ENCODE results near the gene DNMBP. TPM values are rescaled to one million over a fixed set of nuclear protein-coding genes. Genes with fewer than 3 reads are reported as not detected.
A peak's percentile ranks its signal among the peaks of the same experiment; 100 is the strongest.

Gene DNMBP
- total RNA-seq, 4 donors from 2014 or later, result 9.5 to 15.8 (median 11.4) TPM

GRCh38 chr10:100000109-100000644 is 9.6 kb downstream of the DNMBP start:
- no peak for DNase-seq
- peaks cover 0 to 5% (median 0%) of the 10 kb centered on the region in 3 donors for H3K36me3 ChIP-seq
- intact Hi-C loops (cut with DNase I), result no loop called here
- H3K4me1 ChIP-seq, result peaks cover 3 to 67% (median 7%) of the 10 kb centered on the region in 3 donors
- 79 to 92% methylated on average over 6 of the region's 6 CpGs for whole genome bisulfite sequencing, 2 donors
- no peak for TF ChIP-seq POLR2A (IDR thresholded peaks at IDR 0.05)
- TF ChIP-seq, protein P1, sequence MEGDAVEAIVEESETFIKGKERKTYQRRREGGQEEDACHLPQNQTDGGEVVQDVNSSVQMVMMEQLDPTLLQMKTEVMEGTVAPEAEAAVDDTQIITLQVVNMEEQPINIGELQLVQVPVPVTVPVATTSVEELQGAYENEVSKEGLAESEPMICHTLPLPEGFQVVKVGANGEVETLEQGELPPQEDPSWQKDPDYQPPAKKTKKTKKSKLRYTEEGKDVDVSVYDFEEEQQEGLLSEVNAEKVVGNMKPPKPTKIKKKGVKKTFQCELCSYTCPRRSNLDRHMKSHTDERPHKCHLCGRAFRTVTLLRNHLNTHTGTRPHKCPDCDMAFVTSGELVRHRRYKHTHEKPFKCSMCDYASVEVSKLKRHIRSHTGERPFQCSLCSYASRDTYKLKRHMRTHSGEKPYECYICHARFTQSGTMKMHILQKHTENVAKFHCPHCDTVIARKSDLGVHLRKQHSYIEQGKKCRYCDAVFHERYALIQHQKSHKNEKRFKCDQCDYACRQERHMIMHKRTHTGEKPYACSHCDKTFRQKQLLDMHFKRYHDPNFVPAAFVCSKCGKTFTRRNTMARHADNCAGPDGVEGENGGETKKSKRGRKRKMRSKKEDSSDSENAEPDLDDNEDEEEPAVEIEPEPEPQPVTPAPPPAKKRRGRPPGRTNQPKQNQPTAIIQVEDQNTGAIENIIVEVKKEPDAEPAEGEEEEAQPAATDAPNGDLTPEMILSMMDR (IDR thresholded peaks at IDR 0.05), result no peak
- H3K27ac ChIP-seq, result no peak overlapping the region
- H3K27me3 ChIP-seq, result no peaks in the 10 kb centered on the region
- H3K4me3 ChIP-seq, result no peak overlapping the region
- no peaks in the 10 kb centered on the region for H3K9me3 ChIP-seq

- H3K27ac ChIP-seq, result no peak overlapping the region
- TF ChIP-seq, protein P1 (IDR thresholded peaks at IDR 0.05), result no peak
- no peaks in the 10 kb centered on the region for H3K27me3 ChIP-seq
- H3K4me3 ChIP-seq, result no peak overlapping the region
- intact Hi-C loops (cut with DNase I), result no loop called here
- WGBS, 2 donors, result 88 to 93% methylated on average over 8 of the region's 8 CpGs
- peaks cover 0 to 5% (median 0%) of the 10 kb centered on the region in 3 donors for H3K36me3 ChIP-seq
- no peak for DNase-seq
- H3K4me1 ChIP-seq, result peaks cover 3 to 67% (median 12%) of the 10 kb centered on the region in 3 donors
- no peaks in the 10 kb centered on the region for H3K9me3 ChIP-seq
Measured at GRCh38 chr10:99999319-100000108, 10.2 kb downstream of the DNMBP start.

GRCh38 chr10:99998889-99999288 is 10.9 kb downstream of the DNMBP start:
- H3K4me1 ChIP-seq, result peaks cover 3 to 67% (median 18%) of the 10 kb centered on the region in 3 donors

DNA sequence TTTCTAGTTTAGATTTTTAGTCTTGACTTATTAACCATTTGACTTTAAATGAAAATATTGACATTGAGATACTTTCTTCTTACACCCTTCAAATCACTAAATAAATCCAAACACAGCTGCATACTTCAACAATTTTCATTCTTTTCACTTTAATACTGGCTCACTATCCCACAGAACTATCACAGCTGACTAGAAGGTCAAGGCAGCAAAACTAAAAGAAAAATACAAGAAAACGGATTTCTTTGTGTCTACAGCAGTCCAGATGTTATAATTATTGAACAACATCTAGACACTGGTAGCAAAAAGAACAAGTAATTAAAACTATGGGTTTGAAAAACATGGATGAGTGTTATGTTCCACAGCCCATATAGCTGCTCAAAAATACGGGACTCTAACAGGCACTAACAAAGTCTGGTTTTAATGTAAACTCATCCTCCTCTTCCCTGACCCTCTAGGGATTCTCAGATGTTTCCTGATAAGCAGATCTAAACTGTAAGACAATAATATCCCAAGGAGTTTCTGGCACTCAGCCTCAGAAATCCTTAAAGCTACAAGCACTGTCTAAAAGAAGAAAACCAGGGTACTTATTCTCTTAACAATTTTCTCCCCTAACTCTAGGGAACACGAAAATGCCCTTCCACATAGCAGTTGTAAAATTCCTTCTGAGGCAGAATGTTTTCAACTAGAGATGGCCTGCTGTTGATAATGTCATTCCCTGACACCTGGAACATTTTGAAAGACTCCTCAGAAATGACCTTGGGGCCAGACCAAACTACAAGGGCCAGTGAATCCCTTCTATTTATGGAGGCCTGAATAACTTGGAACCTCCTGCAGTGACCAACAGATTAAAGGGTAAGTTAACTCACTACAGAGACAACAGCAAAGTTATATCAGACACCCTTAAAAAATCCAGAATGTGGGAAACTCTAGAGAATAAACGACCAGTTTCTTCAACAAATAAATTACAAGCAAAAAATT is 12.8 kb downstream of the DNMBP start:
- H3K27me3 ChIP-seq, result no peaks in the 10 kb centered on the region
- no peak for TF ChIP-seq POLR2A (IDR thresholded peaks at IDR 0.05)
- TF ChIP-seq, protein P1 (IDR thresholded peaks at IDR 0.05), result no peak

More at GRCh38 chr10:99998889-99999288, 10.9 kb downstream of the DNMBP start:
- no peak for DNase-seq
- Histone ChIP-seq H3K36me3 (peaks cover 0 to 5% (median 0%) of the 10 kb centered on the region in 3 donors), H3K9me3 (no peaks in the 10 kb centered on the region), H3K27me3 (no peaks in the 10 kb centered on the region), H3K4me3 (no peak overlapping the region), H3K27ac (no peak overlapping the region)
- intact Hi-C loops (cut with DNase I), result no loop called here
- 86 to 93% methylated on average over 5 to 6 of the region's 6 CpGs for WGBS, 2 donors
- TF ChIP-seq, protein P1 (IDR thresholded peaks at IDR 0.05), result no peak
- no peak for TF ChIP-seq POLR2A (IDR thresholded peaks at IDR 0.05)

More for the DNA sequence above, 12.8 kb downstream of the DNMBP start:
- H3K36me3 ChIP-seq, result peaks cover 0 to 5% (median 0%) of the 10 kb centered on the region in 3 donors
- no peak for DNase-seq
- H3K4me3 ChIP-seq, result no peak overlapping the region
- peak overlapping the region in 1 of 4 donors; percentile 29 for H3K27ac ChIP-seq
- intact Hi-C loops (cut with DNase I), result no loop called here
- H3K9me3 ChIP-seq, result no peaks in the 10 kb centered on the region
- peaks cover 3 to 65% (median 25%) of the 10 kb centered on the region in 3 donors for H3K4me1 ChIP-seq
- WGBS, 2 donors, result 40 to 51% methylated on average over 4 of the region's 4 CpGs
